GM12873 (cell line): Measurements from ENCODE around the gene TAF1A.

Source experiments
- TF ChIP-seq, protein P1 (sequence below): IDR thresholded peaks from 2 replicates; pipeline ENCODE4 v1.5.1; 2012; ENCODE audit warnings: low read depth, mild to moderate bottlenecking, moderate library complexity, low read length, control low read depth; ENCODE audit not compliant: insufficient read depth; ENCODE audit errors: missing control alignments

TAF1A gene

DNA sequence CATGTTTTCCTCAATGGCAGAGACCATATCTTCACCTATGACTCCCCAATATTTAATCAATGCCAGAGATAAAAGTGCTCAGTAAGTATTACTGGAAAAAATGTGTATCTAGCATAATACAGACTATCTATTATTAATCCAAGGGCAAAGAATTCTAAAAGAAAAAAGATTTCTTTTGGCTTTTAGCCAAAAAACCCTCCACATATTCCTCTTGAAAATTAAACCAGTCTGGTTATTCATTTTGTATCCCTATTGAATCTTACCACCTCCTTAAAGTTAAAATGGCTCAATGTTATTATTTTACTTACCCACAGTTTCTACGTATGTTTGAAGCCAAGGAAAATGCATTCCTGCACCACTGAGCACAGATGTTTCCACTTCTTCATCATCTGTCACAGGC lies 1.6 kb downstream of the TAF1A start:
- TF ChIP-seq, protein P1, sequence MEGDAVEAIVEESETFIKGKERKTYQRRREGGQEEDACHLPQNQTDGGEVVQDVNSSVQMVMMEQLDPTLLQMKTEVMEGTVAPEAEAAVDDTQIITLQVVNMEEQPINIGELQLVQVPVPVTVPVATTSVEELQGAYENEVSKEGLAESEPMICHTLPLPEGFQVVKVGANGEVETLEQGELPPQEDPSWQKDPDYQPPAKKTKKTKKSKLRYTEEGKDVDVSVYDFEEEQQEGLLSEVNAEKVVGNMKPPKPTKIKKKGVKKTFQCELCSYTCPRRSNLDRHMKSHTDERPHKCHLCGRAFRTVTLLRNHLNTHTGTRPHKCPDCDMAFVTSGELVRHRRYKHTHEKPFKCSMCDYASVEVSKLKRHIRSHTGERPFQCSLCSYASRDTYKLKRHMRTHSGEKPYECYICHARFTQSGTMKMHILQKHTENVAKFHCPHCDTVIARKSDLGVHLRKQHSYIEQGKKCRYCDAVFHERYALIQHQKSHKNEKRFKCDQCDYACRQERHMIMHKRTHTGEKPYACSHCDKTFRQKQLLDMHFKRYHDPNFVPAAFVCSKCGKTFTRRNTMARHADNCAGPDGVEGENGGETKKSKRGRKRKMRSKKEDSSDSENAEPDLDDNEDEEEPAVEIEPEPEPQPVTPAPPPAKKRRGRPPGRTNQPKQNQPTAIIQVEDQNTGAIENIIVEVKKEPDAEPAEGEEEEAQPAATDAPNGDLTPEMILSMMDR: no peak

DNA sequence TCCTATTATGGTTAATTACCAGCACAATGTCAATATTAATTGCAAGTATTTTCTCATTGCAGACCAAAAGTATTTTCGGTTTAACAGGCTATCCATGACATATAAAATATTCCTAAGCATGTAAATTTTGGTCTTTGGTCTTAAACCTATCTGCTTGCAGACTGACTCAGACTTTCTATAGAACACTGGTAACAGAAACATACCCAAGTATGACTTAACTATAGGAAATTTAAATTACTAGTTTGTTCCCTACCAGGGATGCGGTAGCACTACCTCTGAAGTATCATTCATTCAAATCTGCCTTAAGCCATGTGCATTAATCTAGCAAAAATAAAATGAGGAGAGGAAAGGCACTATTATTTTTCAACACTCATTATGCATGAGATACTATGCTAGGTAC lies 2.9 kb downstream of the TAF1A start:
- TF ChIP-seq, protein P1: no peak

DNA sequence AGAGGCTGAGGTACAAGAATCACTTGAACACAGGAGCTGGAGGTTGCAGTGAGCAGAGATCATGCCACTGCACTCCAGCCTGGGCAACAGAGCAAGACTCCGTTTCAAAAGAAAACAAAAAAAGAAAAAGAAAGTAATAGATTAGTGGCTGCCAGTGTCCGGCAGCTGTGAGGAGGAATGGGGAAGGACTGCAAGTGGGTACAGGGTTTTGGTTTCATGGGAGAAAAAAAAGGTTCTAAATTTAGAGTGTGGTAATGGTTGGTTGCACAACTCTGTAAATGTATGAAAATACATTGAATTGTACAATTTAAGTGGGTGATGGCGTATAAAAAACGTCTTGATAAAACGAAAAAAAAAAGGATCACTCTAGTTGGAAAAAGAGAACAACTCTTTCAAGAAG lies 6.7 kb downstream of the TAF1A start:
- TF ChIP-seq, protein P1: no peak

DNA sequence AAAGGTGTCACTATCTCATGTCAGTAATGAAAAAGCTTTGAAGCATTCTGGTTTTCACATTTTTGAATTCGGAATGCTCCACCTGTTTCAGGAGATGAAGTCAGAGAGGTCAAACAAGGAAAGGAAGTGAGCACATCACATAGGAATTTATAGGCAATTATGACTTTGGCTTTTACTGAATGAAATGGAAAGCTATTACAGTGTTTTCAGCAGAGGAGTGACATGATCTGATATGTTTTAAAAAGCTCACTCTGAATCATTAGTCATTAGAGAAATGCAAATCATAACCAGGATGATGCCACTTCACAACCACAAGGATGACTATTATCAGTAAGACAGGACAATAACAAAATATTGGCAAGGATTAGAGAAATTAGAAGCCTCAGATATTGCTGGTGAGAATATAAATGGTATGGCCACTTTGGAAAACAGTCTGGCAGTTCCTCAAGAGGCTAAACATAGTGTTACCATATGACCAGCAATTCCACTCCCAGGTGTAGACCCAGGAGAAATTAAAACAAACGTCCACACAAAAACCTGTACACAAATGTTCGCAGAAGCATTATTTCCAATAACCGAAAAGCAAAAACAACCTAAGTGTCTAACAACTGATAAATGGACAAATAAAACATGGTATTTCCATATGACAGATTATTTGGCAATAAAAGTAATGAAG lies 7.5 kb downstream of the TAF1A start:
- TF ChIP-seq, protein P1: no peak

DNA sequence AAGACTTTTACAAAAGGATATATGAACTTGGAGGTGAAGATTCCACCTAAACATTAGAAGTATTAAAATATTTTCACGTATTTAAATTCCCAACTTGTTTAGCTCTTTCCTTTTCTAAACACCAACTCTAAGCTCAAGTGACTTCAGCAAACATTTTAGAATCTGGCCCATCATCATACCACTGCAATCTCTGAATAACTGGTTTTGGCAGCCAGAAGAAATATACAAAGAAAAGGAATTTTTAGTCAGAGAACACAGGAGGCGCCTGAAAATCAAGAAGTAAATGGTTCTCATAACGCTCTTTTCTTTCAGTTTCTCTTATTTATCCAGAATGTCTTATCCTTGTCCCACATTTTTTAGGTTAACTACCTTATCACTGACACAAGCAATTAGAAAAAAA lies 10.4 kb downstream of the TAF1A start:
- TF ChIP-seq, protein P1: no peak

DNA sequence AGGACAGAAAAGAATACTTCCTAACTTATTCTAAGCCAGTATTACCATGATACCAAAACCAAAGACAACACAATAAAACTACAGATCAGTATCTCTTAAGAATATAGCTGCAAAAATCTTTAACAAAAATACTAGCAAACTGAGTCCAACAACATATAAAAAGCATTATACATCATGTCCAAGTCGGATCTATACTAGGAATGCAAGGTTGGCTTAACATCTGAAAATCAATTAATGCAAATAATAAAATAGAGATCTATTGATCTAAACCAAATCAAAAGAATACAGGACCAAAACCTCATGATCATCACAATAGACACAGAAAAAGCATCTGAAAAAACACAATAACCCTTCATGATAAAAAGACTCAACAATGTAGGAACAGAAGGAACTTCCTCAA lies 18.9 kb downstream of the TAF1A start:
- TF ChIP-seq, protein P1: no peak

DNA sequence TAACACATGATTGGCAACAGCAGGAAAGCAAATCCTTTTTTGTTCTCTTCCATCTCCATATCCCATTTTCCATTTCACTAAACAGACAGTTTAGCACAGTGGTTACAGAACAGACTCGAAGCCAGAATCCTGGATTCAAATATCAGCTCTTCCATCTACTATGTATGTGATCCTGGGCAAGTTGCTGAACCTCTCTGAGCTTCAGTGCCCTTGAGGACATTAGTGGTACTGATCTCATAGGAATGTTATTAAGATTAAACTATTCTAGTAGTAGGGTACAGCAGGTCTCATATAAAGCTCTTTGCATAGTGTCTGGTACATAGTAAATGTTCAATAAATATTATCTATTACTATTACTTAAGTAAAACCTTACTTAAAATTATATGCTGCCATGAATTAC lies 28.1 kb downstream of the TAF1A start:
- TF ChIP-seq, protein P1: peak; percentile 31
